ENCODE data around the gene LCAT. TPM values are rescaled to one million over a fixed set of nuclear protein-coding genes. Genes with fewer than 3 reads are reported as not detected.

Gene LCAT
- polyA plus RNA-seq, 1 of the 3 experiments (the other 2 are of a cell fraction), result 11.1 TPM

GRCh38 chr16:67946966-67947558 lies 3.1 kb upstream of the LCAT start:
- Histone ChIP-seq H3K4me1 (ENCODE audit: control insufficient read depth in 1 of 2, insufficient read depth in 2 of 2, low read depth in 1 of 2, low read length in 1 of 2) (peaks cover 0 to 22% of the 10 kb centered on the region in 2 experiments; a peak in 1 of 4 replicates), H2AFZ (ENCODE audit: low read depth) (no peak overlapping the region), H3K4me3 (ENCODE audit: low read depth in 2 of 2, low read length in 1 of 2) (no peak overlapping the region), H3K36me3 (replicated peaks in 1 of 2; ENCODE audit: control insufficient read depth in 1 of 2, insufficient read depth in 2 of 2, low read length in 1 of 2) (peaks cover 4 to 81% of the 10 kb centered on the region in 2 experiments), H3K27me3 (ENCODE audit: insufficient read depth) (no peaks in the 10 kb centered on the region), H3F3A (replicated peaks; ENCODE audit: insufficient read depth) (peaks cover 3% of the 10 kb centered on the region), H4K20me1 (ENCODE audit: insufficient read depth) (peaks cover 8% of the 10 kb centered on the region; the same call in 1 of the 2 replicates), H3K79me2 (ENCODE audit: insufficient read depth) (peaks cover 3% of the 10 kb centered on the region; the same call in 1 of the 2 replicates), H3K9me3 (no peaks in the 10 kb centered on the region), H3K9me2 (no peaks in the 10 kb centered on the region), H3K4me2 (no peak overlapping the region), H3K9ac (no peak overlapping the region), H3K27ac (ENCODE audit: low read depth in 2 of 2, low read length in 1 of 2) (no peak overlapping the region)
- ChIA-PET CTCF (interaction anchor here (2.0 to 2.8 kb wide), 3 partner anchors 18 to 93 kb away, joined by 6 to 9 read pairs (median 8); no protein-coding TSS in a partner anchor), POLR2A (interaction anchor here (0.7 to 1.7 kb wide), 3 partner anchors 11 to 19 kb away, joined by 3 to 5 read pairs (median 4); no protein-coding TSS in a partner anchor)
- 97% methylated on average over 20 of the region's 28 CpGs for WGBS (ENCODE audit: low lambda C conversion rate)
- no peak for DNase-seq
- TF ChIP-seq JUND (IDR thresholded peaks at IDR 0.05) (no peak), RAD21 (IDR thresholded peaks at IDR 0.05; ENCODE audit: low read length) (no peak), USF1 (IDR thresholded peaks at IDR 0.05; ENCODE audit: borderline replicate concordance, low read depth) (no peak), MXI1 (IDR thresholded peaks at IDR 0.05; ENCODE audit: low read depth, low read length) (no peak), FOXJ3 (CRISPR knock-in tag; IDR thresholded peaks at IDR 0.05) (no peak), POLR2AphosphoS5 (IDR thresholded peaks at IDR 0.05; ENCODE audit: low read depth, low read length) (no peak), ZBTB33 (IDR thresholded peaks at IDR 0.05; ENCODE audit: borderline replicate concordance, low read depth) (no peak), RCOR1 (IDR thresholded peaks at IDR 0.05; ENCODE audit: low read length) (no peak), RFX5 (IDR thresholded peaks at IDR 0.05; ENCODE audit: low read length) (no peak), EZH2phosphoT487 (IDR thresholded peaks at IDR 0.05; ENCODE audit: borderline replicate concordance, low read depth) (no peak), SMC3 (IDR thresholded peaks at IDR 0.05; ENCODE audit: low read depth, low read length) (no peak), RXRA (IDR thresholded peaks at IDR 0.05; ENCODE audit: borderline replicate concordance, low read depth) (no peak), FOSL2 (IDR thresholded peaks at IDR 0.05; ENCODE audit: borderline replicate concordance, low read depth) (no peak), EP300 (IDR thresholded peaks at IDR 0.05; ENCODE audit: borderline replicate concordance in 1 of 2, low read depth in 1 of 2, low read length in 1 of 2) (no peak), ELF1 (IDR thresholded peaks at IDR 0.05) (no peak), FOXM1 (IDR thresholded peaks at IDR 0.05; ENCODE audit: low read depth) (no peak), TEAD4 (IDR thresholded peaks at IDR 0.05; ENCODE audit: borderline replicate concordance, insufficient read depth) (no peak), MAX (IDR thresholded peaks at IDR 0.05; ENCODE audit: low read depth) (no peak), TCF12 (IDR thresholded peaks at IDR 0.05) (no peak), GABPA (IDR thresholded peaks at IDR 0.05; ENCODE audit: low read depth) (no peak)

Measured in SK-N-SH (cell line).